Vagina (tissue), 2 donors: ENCODE results near the gene ABCA6. TPM values are rescaled to one million over a fixed set of nuclear protein-coding genes. Genes with fewer than 3 reads are reported as not detected.
"Not testable (repeated sequence)": the region's sequence is repeated elsewhere in the genome, so short reads cannot be mapped to it uniquely, and the experiment has no call there.

Experiments used
- DNase-seq, 2 donors: peaks; one replicate each; pipeline ENCODE4 v3.0.0-alpha.2; 2017; ENCODE audit errors: extremely low spot score in 2 of 2
- H3K27ac ChIP-seq: fragments of 200-600 bp; sonication (generic); one replicate; pipeline ENCODE4 v1.5.1; 2019
- H3K27me3 ChIP-seq: fragments of 200-600 bp; sonication (generic); one replicate; pipeline ENCODE4 v1.5.1; 2019
- H3K36me3 ChIP-seq, 2 donors: fragments of 200-600 bp; sonication (generic); one replicate each; pipeline ENCODE4 v1.5.1; 2017 to 2019
- H3K4me1 ChIP-seq: fragments of 200-600 bp; sonication (generic); one replicate; pipeline ENCODE4 v1.5.1; 2019
- H3K4me3 ChIP-seq, 2 donors: fragments of 200-600 bp; sonication (generic); 1 replicate in 1 of 2; 2 replicates in 1 of 2; pipeline ENCODE4 v1.5.1; 2016 to 2019
- H3K9me3 ChIP-seq: fragments of 200-600 bp; sonication (generic); one replicate; pipeline ENCODE4 v1.5.1; 2019
- CTCF ChIP-seq, 3 experiments: fragments of 450-650 bp in 2 of 3; fragments of 200-600 bp in 1 of 3; sonication (generic) in 1 of 3; IDR thresholded peaks; one replicate each; pipeline ENCODE4 v1.5.1; 2017 to 2019; ENCODE audit warnings: antibody characterized with exemption in 3 of 3, mild to moderate bottlenecking in 2 of 3, moderate library complexity in 2 of 3
- POLR2A ChIP-seq, 2 donors: fragments of 450-650 bp; IDR thresholded peaks; one replicate each; pipeline ENCODE4 v1.6.1; 2017; ENCODE audit warnings: antibody characterized with exemption in 2 of 2, mild to moderate bottlenecking in 2 of 2, moderate library complexity in 2 of 2
- POLR2AphosphoS5 ChIP-seq, 2 donors: sonication (generic); formaldehyde crosslinking; IDR thresholded peaks; one replicate each; pipeline ENCODE4 v1.9.0; 2017; ENCODE audit warnings: antibody characterized with exemption in 2 of 2, mild to moderate bottlenecking in 2 of 2, low read depth in 1 of 2; ENCODE audit not compliant: insufficient read depth in 1 of 2
- intact Hi-C: fragments of 100-400 bp; cut with DNase I; formaldehyde crosslinking; loops from one replicate; pipeline ENCODE4 v1.15.1; 2023
- total RNA-seq: library from RNA; depleted of rRNA; stranded (reverse); fragments of >200 nt; gene quantifications from one replicate; pipeline ENCODE4 v1.2.3, GENCODE V29; 2016

ABCA6 gene
- total RNA-seq, 1 donor from 2014 or later, result 73.2 TPM

GRCh38 chr17:69086641-69087040, 55.1 kb downstream of the ABCA6 start:
- Histone ChIP-seq H3K4me1 (no peaks in the 10 kb centered on the region), H3K4me3 (no peak overlapping the region), H3K27ac (no peak overlapping the region), H3K36me3 (peaks cover 0 to 16% of the 10 kb centered on the region in 2 donors), H3K27me3 (no peaks in the 10 kb centered on the region), H3K9me3 (no peaks in the 10 kb centered on the region)
- DNase-seq, result no peak
- intact Hi-C loops, result no loop called here
- TF ChIP-seq POLR2A (IDR thresholded peaks at IDR 0.05), result no peak
- TF ChIP-seq POLR2AphosphoS5 (IDR thresholded peaks at IDR 0.05; ENCODE audit: insufficient read depth in 1 of 2, low read depth in 1 of 2), result no peak
- TF ChIP-seq CTCF (IDR thresholded peaks at IDR 0.05), result no peak

- Histone ChIP-seq H3K4me1 (no peaks in the 10 kb centered on the region), H3K27ac (no peak overlapping the region), H3K27me3 (no peaks in the 10 kb centered on the region), H3K9me3 (no peaks in the 10 kb centered on the region), H3K4me3 (no peak overlapping the region), H3K36me3 (peaks cover 0 to 16% of the 10 kb centered on the region in 2 donors)
- intact Hi-C loops, result no loop called here
- DNase-seq, result no peak
- TF ChIP-seq CTCF (IDR thresholded peaks at IDR 0.05) (no peak), POLR2A (IDR thresholded peaks at IDR 0.05) (no peak), POLR2AphosphoS5 (IDR thresholded peaks at IDR 0.05; ENCODE audit: insufficient read depth in 1 of 2, low read depth in 1 of 2) (no peak)
These were observed 56.8 kb downstream of the ABCA6 start for GRCh38 chr17:69084911-69085310.

- Histone ChIP-seq H3K27ac (no peak overlapping the region), H3K4me1 (no peaks in the 10 kb centered on the region), H3K36me3 (peaks cover 0 to 19% of the 10 kb centered on the region in 2 donors), H3K27me3 (no peaks in the 10 kb centered on the region), H3K4me3 (no peak overlapping the region), H3K9me3 (no peaks in the 10 kb centered on the region)
- TF ChIP-seq POLR2AphosphoS5 (IDR thresholded peaks at IDR 0.05; ENCODE audit: insufficient read depth in 1 of 2, low read depth in 1 of 2) (no peak), CTCF (IDR thresholded peaks at IDR 0.05) (no peak), POLR2A (IDR thresholded peaks at IDR 0.05) (no peak)
- no peak for DNase-seq
- intact Hi-C loops, result no loop called here
These were observed 59.0 kb downstream of the ABCA6 start for GRCh38 chr17:69082696-69083095.

GRCh38 chr17:69078864-69079263, 62.8 kb downstream of the ABCA6 start:
- intact Hi-C loops, result no loop called here
- Histone ChIP-seq H3K4me3 (no peak overlapping the region), H3K36me3 (peaks cover 0 to 21% of the 10 kb centered on the region in 2 donors), H3K27ac (no peak overlapping the region), H3K4me1 (no peaks in the 10 kb centered on the region), H3K27me3 (no peaks in the 10 kb centered on the region), H3K9me3 (no peaks in the 10 kb centered on the region)
- TF ChIP-seq POLR2AphosphoS5 (IDR thresholded peaks at IDR 0.05; ENCODE audit: insufficient read depth in 1 of 2, low read depth in 1 of 2), result no peak
- no peak for TF ChIP-seq POLR2A (IDR thresholded peaks at IDR 0.05)
- TF ChIP-seq CTCF (IDR thresholded peaks at IDR 0.05), result no peak
- no peak for DNase-seq

GRCh38 chr17:69075823-69076222, 65.9 kb downstream of the ABCA6 start:
- no peak for DNase-seq
- Histone ChIP-seq H3K27me3 (no peaks in the 10 kb centered on the region), H3K36me3 (peaks cover 0 to 12% of the 10 kb centered on the region in 2 donors), H3K4me1 (no peaks in the 10 kb centered on the region), H3K4me3 (no peak overlapping the region), H3K9me3 (no peaks in the 10 kb centered on the region), H3K27ac (no peak overlapping the region)
- TF ChIP-seq POLR2AphosphoS5 (IDR thresholded peaks at IDR 0.05; ENCODE audit: insufficient read depth in 1 of 2, low read depth in 1 of 2) (no peak), POLR2A (IDR thresholded peaks at IDR 0.05) (no peak), CTCF (IDR thresholded peaks at IDR 0.05) (no peak)
- intact Hi-C loops, result no loop called here

GRCh38 chr17:69073392-69073791, 68.3 kb downstream of the ABCA6 start:
- H3K9me3 ChIP-seq, DNase-seq, H3K4me3 ChIP-seq, H3K4me1 ChIP-seq, H3K27ac ChIP-seq, H3K27me3 ChIP-seq, intact Hi-C loops: not testable (repeated sequence)
- peaks cover 0 to 12% of the 10 kb centered on the region in 2 donors for H3K36me3 ChIP-seq

- DNase-seq, H3K4me3 ChIP-seq, H3K4me1 ChIP-seq, H3K36me3 ChIP-seq, H3K27ac ChIP-seq, H3K9me3 ChIP-seq, H3K27me3 ChIP-seq, intact Hi-C loops: not testable (repeated sequence)
These were observed 68.9 kb downstream of the ABCA6 start for GRCh38 chr17:69072803-69073256.

- not testable (repeated sequence) for H3K36me3 ChIP-seq, H3K27ac ChIP-seq, DNase-seq
These were observed 70.5 kb downstream of the ABCA6 start for GRCh38 chr17:69071233-69071586.

More at GRCh38 chr17:69071233-69071586, 70.5 kb downstream of the ABCA6 start:
- H3K9me3 ChIP-seq, H3K4me3 ChIP-seq, intact Hi-C loops, H3K4me1 ChIP-seq, H3K27me3 ChIP-seq: not testable (repeated sequence)
